ENCODE measurements around the gene TUBB4B. TPM values are rescaled to one million over a fixed set of nuclear protein-coding genes. Genes with fewer than 3 reads are reported as not detected.

Gene TUBB4B
- total RNA-seq, 1 experiment from 2014 or later = 424 TPM

GRCh38 chr9:137234055-137234697 is 6.9 kb upstream of the TUBB4B start:
- Histone ChIP-seq H3K9me3 (ENCODE audit: low read length) (no peaks in the 10 kb centered on the region), H3K36me3 (ENCODE audit: low read depth, low read length) (no peaks in the 10 kb centered on the region), H3K4me3 (ENCODE audit: low read length) (no peak overlapping the region), H3K4me1 (ENCODE audit: insufficient read depth, low read length) (peaks cover 22% of the 10 kb centered on the region), H4K20me1 (ENCODE audit: low read length) (no peaks in the 10 kb centered on the region), H3K4me2 (ENCODE audit: low read length) (no peak overlapping the region), H3K9me2 (replicated peaks; ENCODE audit: low read length) (no peaks in the 10 kb centered on the region), H3K27me3 (ENCODE audit: low read length) (no peaks in the 10 kb centered on the region), H2AFZ (ENCODE audit: low read length) (no peak overlapping the region), H3F3A (ENCODE audit: low read length, unreplicated experiment) (no peaks in the 10 kb centered on the region), H3K9ac (ENCODE audit: low read length) (no peak overlapping the region), H3K79me2 (ENCODE audit: low read length) (peaks cover 15% of the 10 kb centered on the region), H3K27ac (ENCODE audit: low read length) (no peak overlapping the region)
- no TSS peak for BruUV-seq (replicated peaks)
- ATAC-seq (no peak), DNase-seq (no peak)
- TF ChIP-seq EZH2 (IDR thresholded peaks at IDR 0.05; ENCODE audit: low read length, unreplicated experiment) (no peak), EZH2phosphoT487 (IDR thresholded peaks at IDR 0.05; ENCODE audit: borderline replicate concordance, low read length) (no peak), CTCF (conservative IDR thresholded peaks at IDR 0.05; ENCODE audit: low read depth, low read length) (no peak)
- intact Hi-C loops (cut with micrococcal nuclease) = no loop called here
- ChIA-PET POLR2A (ENCODE audit: unreplicated experiment) (no interaction called here), CTCF (interaction anchor here (1.2 kb wide), 1 partner anchor 10 kb away, joined by 3 read pairs; no protein-coding TSS in a partner anchor)

- Histone ChIP-seq H3K27ac (ENCODE audit: low read length) (no peak overlapping the region), H4K20me1 (ENCODE audit: low read length) (no peaks in the 10 kb centered on the region), H3K4me1 (ENCODE audit: insufficient read depth, low read length) (peaks cover 22% of the 10 kb centered on the region), H3K79me2 (ENCODE audit: low read length) (peaks cover 22% of the 10 kb centered on the region), H3K4me3 (ENCODE audit: low read length) (no peak overlapping the region), H3F3A (ENCODE audit: low read length, unreplicated experiment) (no peaks in the 10 kb centered on the region), H3K9me2 (replicated peaks; ENCODE audit: low read length) (no peaks in the 10 kb centered on the region), H3K4me2 (ENCODE audit: low read length) (no peak overlapping the region), H3K27me3 (ENCODE audit: low read length) (no peaks in the 10 kb centered on the region), H3K36me3 (ENCODE audit: low read depth, low read length) (no peaks in the 10 kb centered on the region), H3K9me3 (ENCODE audit: low read length) (no peaks in the 10 kb centered on the region), H2AFZ (ENCODE audit: low read length) (no peak overlapping the region), H3K9ac (ENCODE audit: low read length) (no peak overlapping the region)
- TF ChIP-seq CTCF (conservative IDR thresholded peaks at IDR 0.05; ENCODE audit: low read depth, low read length) (no peak), EZH2phosphoT487 (IDR thresholded peaks at IDR 0.05; ENCODE audit: borderline replicate concordance, low read length) (no peak)
- DNase-seq = no peak
- no TSS peak for BruUV-seq (replicated peaks)
- intact Hi-C loops (cut with micrococcal nuclease) = no loop called here
- ChIA-PET CTCF (interaction anchor here (1.2 kb wide), 1 partner anchor 11 kb away, joined by 3 read pairs; no protein-coding TSS in a partner anchor), POLR2A (ENCODE audit: unreplicated experiment) (no interaction called here)
- no peak for ATAC-seq
Measured at GRCh38 chr9:137234758-137235423, 6.2 kb upstream of the TUBB4B start.

Measured in PC-3 (cell line).